ENCODE measurements around the gene SLMAP. TPM values are rescaled to one million over a fixed set of nuclear protein-coding genes. Genes with fewer than 3 reads are reported as not detected.

SLMAP gene
- total RNA-seq, 4 donors from 2014 or later, result 399 to 519 (median 464) TPM

DNA sequence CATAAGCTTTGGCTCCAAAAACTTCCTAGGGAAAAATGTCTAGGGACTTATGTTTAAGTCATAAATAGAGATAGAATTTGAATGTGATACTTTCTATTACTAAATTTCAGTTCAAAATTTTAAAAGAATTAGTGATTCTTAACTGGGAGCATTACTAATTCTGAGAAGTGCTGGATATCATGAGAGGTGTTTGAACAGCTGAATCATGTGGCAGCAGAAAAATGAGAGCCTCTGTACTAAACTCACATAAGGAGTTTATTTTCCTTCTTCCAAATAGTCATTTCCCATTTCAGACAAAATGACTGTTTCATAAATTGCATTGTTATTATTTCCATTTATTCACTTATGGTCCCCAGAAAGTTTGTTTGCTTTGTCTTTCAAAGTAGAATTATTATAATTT, 62.7 kb downstream of the SLMAP start:
- peaks cover 16 to 33% (median 26%) of the 10 kb centered on the region in 4 donors for H3K4me1 ChIP-seq
- no peaks in the 10 kb centered on the region for H3K27me3 ChIP-seq
- H3K9me3 ChIP-seq, result no peaks in the 10 kb centered on the region
- DNase-seq (ENCODE audit: extremely low spot score), result no peak
- H3K36me3 ChIP-seq, result no peaks in the 10 kb centered on the region
- no peak overlapping the region for H3K4me3 ChIP-seq
- intact Hi-C loops (cut with DNase I), result no loop called here
- no peak overlapping the region for H3K27ac ChIP-seq (replicated peaks in 1 of 4)
- TF ChIP-seq POLR2AphosphoS5 (IDR thresholded peaks at IDR 0.05) (no peak), EP300 (IDR thresholded peaks at IDR 0.05) (no peak), CTCF (IDR thresholded peaks at IDR 0.05) (no peak), POLR2A (IDR thresholded peaks at IDR 0.05; ENCODE audit: low read depth) (no peak)

DNA sequence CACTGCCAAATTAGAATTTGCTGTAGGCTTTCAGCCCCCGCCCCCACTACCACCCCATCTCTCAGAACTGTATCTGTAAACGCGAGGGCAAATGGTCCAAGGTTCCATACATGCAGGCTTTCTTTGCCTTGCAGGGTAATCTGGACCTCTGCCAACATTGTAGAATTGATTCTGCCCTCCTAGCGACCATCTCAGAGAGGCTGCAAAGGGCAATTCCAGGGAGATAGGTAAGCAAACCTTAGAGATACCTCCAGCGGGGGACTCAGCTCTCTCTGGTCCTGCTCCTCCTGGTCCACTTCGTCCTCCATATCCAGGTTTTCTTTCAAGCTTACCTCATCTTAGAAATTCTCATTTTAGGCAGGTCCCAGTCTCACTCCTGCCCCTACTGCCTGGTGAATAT, 64.4 kb downstream of the SLMAP start:
- intact Hi-C loops (cut with DNase I), result no loop called here
- H3K27me3 ChIP-seq, result no peaks in the 10 kb centered on the region
- no peak overlapping the region for H3K4me3 ChIP-seq
- H3K9me3 ChIP-seq, result no peaks in the 10 kb centered on the region
- DNase-seq (ENCODE audit: extremely low spot score), result no peak
- no peaks in the 10 kb centered on the region for H3K36me3 ChIP-seq
- H3K27ac ChIP-seq (replicated peaks in 1 of 4), result no peak overlapping the region
- no peak for TF ChIP-seq EP300 (IDR thresholded peaks at IDR 0.05)
- no peak for TF ChIP-seq CTCF (IDR thresholded peaks at IDR 0.05)
- no peak for TF ChIP-seq POLR2AphosphoS5 (IDR thresholded peaks at IDR 0.05)
- H3K4me1 ChIP-seq, result peaks cover 17 to 42% (median 29%) of the 10 kb centered on the region in 4 donors
- 86% methylated on average over 6 of the region's 6 CpGs for WGBS

DNA sequence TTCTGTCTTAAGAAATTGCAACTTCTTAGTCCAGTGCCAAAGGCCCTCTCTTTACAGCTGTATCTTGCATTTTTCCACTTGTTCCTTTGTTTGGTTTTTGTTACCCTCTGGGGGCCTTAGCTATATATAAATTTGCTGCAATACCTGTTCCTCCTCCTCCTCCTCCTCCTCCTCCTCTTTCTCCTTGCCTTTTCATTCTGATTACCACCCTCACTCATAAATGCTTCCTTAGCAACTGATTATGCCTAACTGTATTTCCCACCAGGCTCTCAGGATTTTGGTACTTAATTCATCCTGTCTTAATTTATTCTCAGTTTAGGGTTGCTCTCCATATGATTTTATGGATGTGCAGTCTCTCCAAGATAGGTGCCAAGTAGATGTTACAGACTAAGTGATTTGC, 65.7 kb downstream of the SLMAP start:
- Histone ChIP-seq H3K9me3 (no peaks in the 10 kb centered on the region), H3K27ac (replicated peaks in 1 of 4) (no peak overlapping the region), H3K27me3 (no peaks in the 10 kb centered on the region), H3K4me1 (peaks cover 28 to 49% (median 38%) of the 10 kb centered on the region in 4 donors), H3K36me3 (no peaks in the 10 kb centered on the region), H3K4me3 (no peak overlapping the region)
- intact Hi-C loops (cut with DNase I), result no loop called here
- no peak for DNase-seq (ENCODE audit: extremely low spot score)
- TF ChIP-seq EP300 (IDR thresholded peaks at IDR 0.05), result no peak
- TF ChIP-seq CTCF (IDR thresholded peaks at IDR 0.05), result no peak
- TF ChIP-seq POLR2AphosphoS5 (IDR thresholded peaks at IDR 0.05), result no peak
- TF ChIP-seq POLR2A (IDR thresholded peaks at IDR 0.05; ENCODE audit: low read depth), result no peak

GRCh38 chr3:57822686-57823085, 66.6 kb downstream of the SLMAP start:
- no peak overlapping the region for H3K4me3 ChIP-seq
- intact Hi-C loops (cut with DNase I), result no loop called here
- no peaks in the 10 kb centered on the region for H3K27me3 ChIP-seq
- TF ChIP-seq POLR2AphosphoS5 (IDR thresholded peaks at IDR 0.05) (no peak), POLR2A (IDR thresholded peaks at IDR 0.05; ENCODE audit: low read depth) (no peak), EP300 (IDR thresholded peaks at IDR 0.05) (no peak), CTCF (IDR thresholded peaks at IDR 0.05) (no peak)
- no peaks in the 10 kb centered on the region for H3K36me3 ChIP-seq
- no peaks in the 10 kb centered on the region for H3K9me3 ChIP-seq
- H3K4me1 ChIP-seq, result peaks cover 29 to 55% (median 39%) of the 10 kb centered on the region in 4 donors
- no peak for DNase-seq (ENCODE audit: extremely low spot score)
- H3K27ac ChIP-seq (replicated peaks in 1 of 4), result no peak overlapping the region

GRCh38 chr3:57825116-57825515, 69.0 kb downstream of the SLMAP start:
- Histone ChIP-seq H3K4me1 (peaks cover 29 to 74% (median 44%) of the 10 kb centered on the region in 4 donors), H3K9me3 (no peaks in the 10 kb centered on the region), H3K27me3 (no peaks in the 10 kb centered on the region), H3K36me3 (no peaks in the 10 kb centered on the region), H3K4me3 (no peak overlapping the region), H3K27ac (replicated peaks in 1 of 4) (no peak overlapping the region)
- 45% methylated on average over 3 of the region's 3 CpGs for WGBS
- TF ChIP-seq POLR2AphosphoS5 (IDR thresholded peaks at IDR 0.05) (no peak), EP300 (IDR thresholded peaks at IDR 0.05) (no peak), POLR2A (IDR thresholded peaks at IDR 0.05; ENCODE audit: low read depth) (no peak), CTCF (IDR thresholded peaks at IDR 0.05) (no peak)
- no peak for DNase-seq (ENCODE audit: extremely low spot score)
- intact Hi-C loops (cut with DNase I), result no loop called here

All from esophagus muscularis mucosa (tissue), 4 donors.